H1 (cell line): ENCODE data around the gene IVNS1ABP. TPM values are rescaled to one million over a fixed set of nuclear protein-coding genes. Genes with fewer than 3 reads are reported as not detected.

ENCODE experiments used
- CTCF ChIA-PET: fragments of 300-600 bp; sonication (Branson Sonifier 250); formaldehyde crosslinking; loops from one replicate; lab custom pipeline; 2021; ENCODE audit not compliant: partially characterized antibody; lab: Charles Lee
- POLR2A ChIA-PET: fragments of 300-600 bp; sonication (Branson Sonifier 250); formaldehyde crosslinking; loops from one replicate; lab custom pipeline; 2021; ENCODE audit warnings: inconsistent platforms; ENCODE audit not compliant: partially characterized antibody; lab: Charles Lee
- DNase-seq, 2 experiments: peaks; one replicate each; pipeline versions ENCODE4 v3.0.0 to v3.0.0-alpha.2; 2010 to 2022; ENCODE audit warnings: low spot score in 2 of 2, low read depth in 1 of 2, mixed read lengths in 1 of 2
- FAIRE-seq: peaks from 2 replicates; lab custom pipeline; 2011; peaks lifted over from hg19 to GRCh38; lab: Jason Lieb, UNC
- H2AFZ ChIP-seq: 2 replicates; pipeline ENCODE4 v1.8.1; 2012; ENCODE audit warnings: low read length, inconsistent platforms
- H2AK5ac ChIP-seq: 2 replicates; pipeline ENCODE4 v1.6.1; 2013; ENCODE audit warnings: low read depth, low read length
- H2BK120ac ChIP-seq: replicated peaks from 2 replicates; pipeline ENCODE3; 2013; ENCODE audit warnings: low read depth, low read length, inconsistent platforms
- H2BK12ac ChIP-seq: 2 replicates; pipeline ENCODE4 v1.6.1; 2013; ENCODE audit warnings: low read depth, low read length
- H2BK15ac ChIP-seq: 2 replicates; pipeline ENCODE4 v1.6.1; 2013; ENCODE audit warnings: low read length
- H2BK20ac ChIP-seq: 2 replicates; pipeline ENCODE4 v1.6.1; 2013; ENCODE audit warnings: low read length
- H2BK5ac ChIP-seq: 2 replicates; pipeline ENCODE4 v1.6.1; 2013; ENCODE audit warnings: low read depth, low read length
- H3K14ac ChIP-seq: 2 replicates; pipeline ENCODE4 v1.6.1; 2013; ENCODE audit warnings: inconsistent platforms; ENCODE audit not compliant: insufficient read length
- H3K18ac ChIP-seq: 2 replicates; pipeline ENCODE4 v1.6.1; 2013; ENCODE audit warnings: low read length; ENCODE audit errors: extremely low read depth
- H3K23ac ChIP-seq: 2 replicates; pipeline ENCODE4 v1.6.1; 2013; ENCODE audit warnings: inconsistent platforms; ENCODE audit not compliant: insufficient read length
- H3K23me2 ChIP-seq: 2 replicates; pipeline ENCODE4 v1.6.1; 2013; ENCODE audit warnings: low read depth, low read length
- H3K27ac ChIP-seq: 2 replicates; pipeline ENCODE4 v1.6.1; 2011; ENCODE audit warnings: low read depth, low read length, inconsistent platforms
- H3K27me3 ChIP-seq, 4 experiments: replicated peaks in 1 of 4; 1 replicate in 1 of 4; 2 replicates in 3 of 4; pipeline versions ENCODE4 v1.6.1 to v1.8.1; 2011 to 2013; ENCODE audit warnings: low read length in 3 of 4, mild to moderate bottlenecking in 3 of 4, inconsistent platforms in 2 of 4, mixed read lengths in 2 of 4, moderate library complexity in 1 of 4; ENCODE audit not compliant: control insufficient read depth in 3 of 4, insufficient read depth in 3 of 4; ENCODE audit errors: extremely low read depth in 1 of 4
- H3K36me3 ChIP-seq, 4 experiments: 2 replicates each; pipeline versions ENCODE4 v1.6.1 to v1.8.1; 2011 to 2013; ENCODE audit warnings: mild to moderate bottlenecking in 4 of 4, low read length in 3 of 4, moderate library complexity in 2 of 4, control low read depth in 1 of 4, inconsistent platforms in 1 of 4; ENCODE audit not compliant: insufficient read depth in 4 of 4, control insufficient read depth in 2 of 4
- H3K4ac ChIP-seq: replicated peaks from 2 replicates; pipeline ENCODE3; 2013; ENCODE audit warnings: low read length, low read depth, mixed read lengths, inconsistent platforms; ENCODE audit not compliant: insufficient read length
- H3K4me1 ChIP-seq, 4 experiments: replicated peaks in 1 of 4; 1 replicate in 1 of 4; 2 replicates in 3 of 4; pipeline versions ENCODE4 v1.6.1 to v1.8.1; 2011 to 2013; ENCODE audit warnings: low read length in 3 of 4, inconsistent platforms in 2 of 4, mixed read lengths in 1 of 4; ENCODE audit not compliant: insufficient read depth in 4 of 4, control insufficient read depth in 3 of 4
- H3K4me2 ChIP-seq, 2 experiments: 2 replicates each; pipeline versions ENCODE4 v1.6.1 to v1.8.1; 2011 to 2013; ENCODE audit warnings: low read depth in 2 of 2, low read length in 2 of 2, control low read depth in 1 of 2, inconsistent platforms in 1 of 2, mild to moderate bottlenecking in 1 of 2; ENCODE audit not compliant: insufficient read depth in 1 of 2
- H3K4me3 ChIP-seq, 4 experiments: fragments of 200-600, 300-600 bp in 1 of 4; sonication (generic), shearing (Covaris generic), sonication (Bioruptor Twin) in 1 of 4; 2 replicates each; pipeline versions ENCODE4 v1.5.1 to v1.8.1; 2011 to 2016; ENCODE audit warnings: low read length in 4 of 4, low read depth in 3 of 4, control low read depth in 2 of 4, inconsistent platforms in 2 of 4, mild to moderate bottlenecking in 2 of 4, mixed read lengths in 1 of 4, moderate library complexity in 1 of 4; ENCODE audit not compliant: insufficient read depth in 2 of 4; ENCODE audit errors: extremely low read depth in 1 of 4
- H3K56ac ChIP-seq: replicated peaks from 2 replicates; pipeline ENCODE3; 2013; ENCODE audit warnings: low read depth, mild to moderate bottlenecking, mixed read lengths, low read length, inconsistent platforms; ENCODE audit not compliant: insufficient read length
- H3K79me1 ChIP-seq: 2 replicates; pipeline ENCODE4 v1.6.1; 2013; ENCODE audit warnings: low read depth, low read length, control low read depth
- H3K79me2 ChIP-seq, 2 experiments: 2 replicates each; pipeline versions ENCODE4 v1.6.1 to v1.8.1; 2012 to 2013; ENCODE audit warnings: low read length in 2 of 2, mild to moderate bottlenecking in 2 of 2, inconsistent platforms in 1 of 2; ENCODE audit not compliant: insufficient read depth in 2 of 2, control insufficient read depth in 1 of 2
- H3K9ac ChIP-seq, 4 experiments: replicated peaks in 1 of 4; 1 replicate in 1 of 4; 2 replicates in 3 of 4; pipeline versions ENCODE4 v1.6.1 to v1.8.1; 2011 to 2013; ENCODE audit warnings: low read depth in 3 of 4, low read length in 3 of 4, control low read depth in 2 of 4, mild to moderate bottlenecking in 2 of 4, moderate library complexity in 2 of 4, inconsistent platforms in 1 of 4; ENCODE audit errors: extremely low read depth in 1 of 4
- H3K9me3 ChIP-seq, 2 experiments: 2 replicates each; pipeline versions ENCODE4 v1.6.1 to v1.8.1; 2012 to 2013; ENCODE audit warnings: mild to moderate bottlenecking in 2 of 2, moderate library complexity in 2 of 2, control low read depth in 1 of 2, inconsistent platforms in 1 of 2, low read depth in 1 of 2, low read length in 1 of 2, mixed read lengths in 1 of 2; ENCODE audit not compliant: insufficient read depth in 2 of 2
- H4K20me1 ChIP-seq, 2 experiments: replicated peaks in 1 of 2; 2 replicates each; pipeline versions ENCODE3 to v1.8.1; 2011 to 2013; ENCODE audit warnings: inconsistent platforms in 2 of 2, low read length in 2 of 2, mild to moderate bottlenecking in 1 of 2; ENCODE audit not compliant: insufficient read depth in 2 of 2, control insufficient read depth in 1 of 2
- H4K5ac ChIP-seq: 2 replicates; pipeline ENCODE4 v1.6.1; 2013; ENCODE audit warnings: low read length, low read depth, mixed read lengths, inconsistent platforms; ENCODE audit not compliant: insufficient read length
- H4K8ac ChIP-seq: 2 replicates; pipeline ENCODE4 v1.8.0; 2013; ENCODE audit warnings: mild to moderate bottlenecking, moderate library complexity, low read length, inconsistent platforms; ENCODE audit not compliant: insufficient read depth; ENCODE audit errors: extremely low read depth
- H4K91ac ChIP-seq: replicated peaks from 2 replicates; pipeline ENCODE3; 2013; ENCODE audit warnings: low read length, mixed read lengths, inconsistent platforms; ENCODE audit not compliant: insufficient read length
- ATF3 ChIP-seq: IDR thresholded peaks from 2 replicates; pipeline ENCODE4 v1.6.1; 2011; ENCODE audit warnings: low read depth, mild to moderate bottlenecking, low read length; ENCODE audit not compliant: insufficient read depth
- BACH1 ChIP-seq: IDR thresholded peaks from 2 replicates; pipeline ENCODE4 v1.6.1; 2012; ENCODE audit warnings: low read length, improper control_type of control experiment
- CBX8 ChIP-seq: fragments of 300-800, 300-1000 bp; sonication (generic); IDR thresholded peaks from 2 replicates; pipeline ENCODE4 v1.7.1; 2016; ENCODE audit warnings: low read depth, low read length, borderline replicate concordance
- CREB1 ChIP-seq: IDR thresholded peaks from 2 replicates; pipeline ENCODE4 v1.6.1; 2012; ENCODE audit warnings: inconsistent platforms
- GTF2F1 ChIP-seq: IDR thresholded peaks from 2 replicates; pipeline ENCODE4 v1.6.1; 2012; ENCODE audit warnings: low read depth, low read length, improper control_type of control experiment, borderline replicate concordance
- JUN ChIP-seq: IDR thresholded peaks from 2 replicates; pipeline ENCODE4 v1.6.1; 2011; ENCODE audit warnings: low read depth, mild to moderate bottlenecking, improper control_type of control experiment, low read length
- KDM5A ChIP-seq: fragments of 200-600 bp; IDR thresholded peaks from 2 replicates; pipeline ENCODE4 v1.7.1; 2012; ENCODE audit warnings: mild to moderate bottlenecking, low read length, inconsistent platforms, mixed read lengths
- RFX5 ChIP-seq: IDR thresholded peaks from 2 replicates; pipeline ENCODE4 v1.6.1; 2011; ENCODE audit warnings: low read depth, low read length, improper control_type of control experiment, borderline replicate concordance
- RNF2 ChIP-seq: fragments of 200-900, 300-1000 bp; sonication (generic); IDR thresholded peaks from 2 replicates; pipeline ENCODE4 v1.7.1; 2016; ENCODE audit warnings: borderline replicate concordance, low read depth, mild to moderate bottlenecking, antibody characterized with exemption, low read length; ENCODE audit not compliant: poor library complexity, severe bottlenecking; ENCODE audit errors: missing control alignments
- SIN3A ChIP-seq, 2 experiments: IDR thresholded peaks in 1 of 2; conservative IDR thresholded peaks in 1 of 2; 2 replicates each; pipeline ENCODE4 v1.6.1; 2011 to 2012; ENCODE audit warnings: low read length in 2 of 2, improper control_type of control experiment in 1 of 2, low read depth in 1 of 2, mild to moderate bottlenecking in 1 of 2
- SP2 ChIP-seq: IDR thresholded peaks from 2 replicates; pipeline ENCODE4 v1.6.1; 2012; ENCODE audit warnings: mild to moderate bottlenecking, low read length, inconsistent platforms
- WGBS, 2 experiments: shearing (Covaris generic) in 1 of 2; methylation state at CpG; one replicate each; pipeline versions ENCODE4 v1.1.6 to v1.1.7; 2013 to 2015; ENCODE audit warnings: low lambda C conversion rate in 2 of 2, mixed read lengths in 2 of 2, inconsistent platforms in 1 of 2, low coverage in 1 of 2, missing lambda C conversion rate in 1 of 2; ENCODE audit not compliant: insufficient replicate concordance in 2 of 2, insufficient coverage in 1 of 2, insufficient read length in 1 of 2; ENCODE audit errors: extremely low coverage in 1 of 2, missing lambda C conversion rate in 1 of 2; 5-methylcytosine and 5-hydroxymethylcytosine counted together
- polyA plus RNA-seq, 7 experiments: library from polyadenylated mRNA; depleted of rRNA in 3 of 7; stranded (reverse) in 5 of 7; unstranded in 2 of 7; fragments of >200 nt in 5 of 7; fragments of 200-250 nt in 2 of 7; gene quantifications; 1 replicate in 5 of 7; 2 replicates in 1 of 7; 4 replicates in 1 of 7; pipeline versions ENCODE4 v1.2.1 to v1.2.3, GENCODE V29; 2011 to 2013; ENCODE audit warnings: missing spikeins in 2 of 7, mixed read lengths in 2 of 7
- total RNA-seq: library from RNA; stranded (reverse); fragmentation: NEBNext Ultra II Directional; extraction: Animal tissue kit (Norgen Biotek cat#: 25700); gene quantifications from 2 replicates; pipeline ENCODE4 v1.2.1, GENCODE V29; 2021
- TF ChIP-seq, protein P1 (sequence below): IDR thresholded peaks from 2 replicates; pipeline ENCODE4 v1.6.1; 2011; ENCODE audit warnings: low read length, improper control_type of control experiment

The IVNS1ABP gene
- total and polyA plus RNA-seq, 2 of the 8 experiments (the other 6 are each of a cell fraction or from before 2014, with no cell fraction given) = 65.9 to 189 TPM

- DNase-seq (no peak), FAIRE-seq (no peak)
- 93% methylated on average over 2 of the region's 2 CpGs; no CpG with 5 or more reads in 1 of the 2 experiments for WGBS, 2 experiments
- no peak overlapping the region for H3K18ac ChIP-seq
- no peaks in the 10 kb centered on the region for H3K9me3 ChIP-seq
- no peak overlapping the region for H2AFZ ChIP-seq
- H3K36me3 ChIP-seq = no peaks in the 10 kb centered on the region
- H4K8ac ChIP-seq = no peak overlapping the region
- H2BK120ac ChIP-seq = no peak overlapping the region
- H2BK12ac ChIP-seq = no peak overlapping the region
- CTCF ChIA-PET = interaction anchor here (0.6 to 1.5 kb wide), 5 partner anchors 13 to 801 kb away, joined by 3 to 4 read pairs (median 3); no protein-coding TSS in a partner anchor
- POLR2A ChIA-PET = interaction anchor here (0.6 to 2.5 kb wide), 5 partner anchors 9 to 1990 kb away, joined by 3 to 10 read pairs (median 3); partner anchors contain the start of gene IVNS1ABP
- no peaks in the 10 kb centered on the region for H4K20me1 ChIP-seq
- no peak overlapping the region for H3K4me3 ChIP-seq
- no peaks in the 10 kb centered on the region for H3K79me2 ChIP-seq
- H3K23ac ChIP-seq = no peak overlapping the region
- H3K14ac ChIP-seq = no peak overlapping the region
- H3K56ac ChIP-seq = no peak overlapping the region
- no peak overlapping the region for H3K9ac ChIP-seq
- H2AK5ac ChIP-seq = no peak overlapping the region
- no peak overlapping the region for H2BK20ac ChIP-seq
- H3K23me2 ChIP-seq = no peaks in the 10 kb centered on the region
- H3K27ac ChIP-seq = no peak overlapping the region
- H4K91ac ChIP-seq = no peak overlapping the region
- no peak overlapping the region for H3K4ac ChIP-seq
- no peaks in the 10 kb centered on the region for H3K4me1 ChIP-seq
- no peaks in the 10 kb centered on the region for H3K79me1 ChIP-seq
- H2BK15ac ChIP-seq = no peak overlapping the region
- H4K5ac ChIP-seq = no peak overlapping the region
- no peaks in the 10 kb centered on the region for H3K27me3 ChIP-seq
- H3K4me2 ChIP-seq = no peak overlapping the region
- no peak overlapping the region for H2BK5ac ChIP-seq
- no peak for TF ChIP-seq SIN3A (conservative IDR thresholded peaks at IDR 0.05 in 1 of 2, IDR thresholded peaks at IDR 0.05 in 1 of 2; ENCODE audit: low read depth in 1 of 2, low read length in 2 of 2)
- no peak for TF ChIP-seq SP2
- no peak for TF ChIP-seq BACH1
- TF ChIP-seq RFX5 = no peak
- no peak for TF ChIP-seq ATF3
- TF ChIP-seq GTF2F1 = no peak
- no peak for TF ChIP-seq RNF2
- no peak for TF ChIP-seq KDM5A
- no peak for TF ChIP-seq CBX8
- TF ChIP-seq, protein P1, sequence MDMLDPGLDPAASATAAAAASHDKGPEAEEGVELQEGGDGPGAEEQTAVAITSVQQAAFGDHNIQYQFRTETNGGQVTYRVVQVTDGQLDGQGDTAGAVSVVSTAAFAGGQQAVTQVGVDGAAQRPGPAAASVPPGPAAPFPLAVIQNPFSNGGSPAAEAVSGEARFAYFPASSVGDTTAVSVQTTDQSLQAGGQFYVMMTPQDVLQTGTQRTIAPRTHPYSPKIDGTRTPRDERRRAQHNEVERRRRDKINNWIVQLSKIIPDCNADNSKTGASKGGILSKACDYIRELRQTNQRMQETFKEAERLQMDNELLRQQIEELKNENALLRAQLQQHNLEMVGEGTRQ = no peak
- no peak for TF ChIP-seq CREB1
- no peak for TF ChIP-seq JUN
Observed at GRCh38 chr1:185284116-185284515, 32.9 kb downstream of the IVNS1ABP start.
